ENCODE measurements around the gene COPS8.

The COPS8 gene

GRCh38 chr2:237147317-237147716 lies 61.6 kb downstream of the COPS8 start:
- Mint-ChIP-seq H3K4me3 (no peak overlapping the region), H3K27ac (no peak overlapping the region), H3K4me1 (ENCODE audit: low read depth) (peaks cover 30% of the 10 kb centered on the region), H3K36me3 (ENCODE audit: low read depth) (peaks cover 14% of the 10 kb centered on the region), H3K27me3 (no peaks in the 10 kb centered on the region), H3K9me3 (peaks cover 23% of the 10 kb centered on the region)

- Mint-ChIP-seq H3K27ac (no peak overlapping the region), H3K4me3 (no peak overlapping the region), H3K36me3 (ENCODE audit: low read depth) (peaks cover 14% of the 10 kb centered on the region), H3K9me3 (peaks cover 23% of the 10 kb centered on the region), H3K27me3 (no peaks in the 10 kb centered on the region), H3K4me1 (ENCODE audit: low read depth) (peaks cover 34% of the 10 kb centered on the region)
Measured at GRCh38 chr2:237148624-237149023, 62.9 kb downstream of the COPS8 start.

GRCh38 chr2:237149425-237149824 lies 63.7 kb downstream of the COPS8 start:
- Mint-ChIP-seq H3K4me3 (peak overlapping the region; percentile 62), H3K36me3 (ENCODE audit: low read depth) (peaks cover 14% of the 10 kb centered on the region), H3K9me3 (peaks cover 23% of the 10 kb centered on the region), H3K27ac (peak overlapping the region; percentile 82), H3K4me1 (ENCODE audit: low read depth) (peaks cover 42% of the 10 kb centered on the region), H3K27me3 (no peaks in the 10 kb centered on the region)
